A204.1 (cell line): ENCODE results near the gene RNGTT.
"Not testable (repeated sequence)": the region's sequence is repeated elsewhere in the genome, so short reads cannot be mapped to it uniquely, and the experiment has no call there.

Experiments
- FAIRE-seq: peaks from 2 replicates; lab custom pipeline; 2012; peaks lifted over from hg19 to GRCh38; lab: Jason Lieb, UNC

RNGTT gene

GRCh38 chr6:88910922-88911778, 52.3 kb downstream of the RNGTT start:
- FAIRE-seq, result no peak

GRCh38 chr6:88908598-88909548, 54.5 kb downstream of the RNGTT start:
- no peak for FAIRE-seq

- FAIRE-seq, result not testable (repeated sequence)
Measured at GRCh38 chr6:88907148-88907547, 56.3 kb downstream of the RNGTT start.

GRCh38 chr6:88899569-88900316, 63.7 kb downstream of the RNGTT start:
- FAIRE-seq, result peak; percentile 78

GRCh38 chr6:88895911-88896310, 67.5 kb downstream of the RNGTT start:
- FAIRE-seq, result no peak

- no peak for FAIRE-seq
Measured at GRCh38 chr6:88890860-88891845, 72.3 kb downstream of the RNGTT start.

GRCh38 chr6:88890394-88890793, 73.0 kb downstream of the RNGTT start:
- FAIRE-seq, result no peak

- no peak for FAIRE-seq
Measured at GRCh38 chr6:88884361-88884760, 79.1 kb downstream of the RNGTT start.

GRCh38 chr6:88882536-88882935, 80.9 kb downstream of the RNGTT start:
- FAIRE-seq, result no peak

- no peak for FAIRE-seq
Measured at GRCh38 chr6:88881451-88881850, 82.0 kb downstream of the RNGTT start.

- FAIRE-seq, result no peak
Measured at GRCh38 chr6:88880021-88880420, 83.4 kb downstream of the RNGTT start.

GRCh38 chr6:88877893-88878292, 85.5 kb downstream of the RNGTT start:
- no peak for FAIRE-seq

GRCh38 chr6:88872962-88873361, 90.5 kb downstream of the RNGTT start:
- no peak for FAIRE-seq

- FAIRE-seq, result no peak
Measured at GRCh38 chr6:88871498-88871897, 91.9 kb downstream of the RNGTT start.

GRCh38 chr6:88870717-88871330, 92.6 kb downstream of the RNGTT start:
- peak; percentile 98 for FAIRE-seq

GRCh38 chr6:88869263-88870020, 94.0 kb downstream of the RNGTT start:
- no peak for FAIRE-seq

GRCh38 chr6:88867841-88868731, 95.3 kb downstream of the RNGTT start:
- no peak for FAIRE-seq

GRCh38 chr6:88866856-88867255, 96.6 kb downstream of the RNGTT start:
- no peak for FAIRE-seq

- FAIRE-seq, result no peak
Measured at GRCh38 chr6:88865275-88865674, 98.1 kb downstream of the RNGTT start.
